Subcutaneous preadipocyte (primary cell): ENCODE measurements around the gene DGKZ. TPM values are rescaled to one million over a fixed set of nuclear protein-coding genes. Genes with fewer than 3 reads are reported as not detected.

Experiments used
- small RNA-seq: library from RNA; depleted of rRNA; stranded (forward); fragments of <200 nt; gene quantifications from one replicate; pipeline ENCODE3, GENCODE V24; 2012
- total RNA-seq: library from RNA; depleted of rRNA; stranded (reverse); fragments of >200 nt; gene quantifications from 2 replicates; pipeline ENCODE4 v1.2.3, GENCODE V29; 2012

The DGKZ gene
- total RNA-seq = 43.4 and 59.2 TPM in 2 replicates

GRCh38 chr11:46346886-46347636 lies at the start of gene DGKZ:
Gene DGKZ, plus strand, starts transcription at chr11:46347463. Its CDS starts 197 bp downstream, at chr11:46347660.

GRCh38 chr11:46381048-46381818 lies 34.0 kb downstream of the DGKZ start, which contains the start of gene MDK:
Gene MDK, plus strand, starts transcription at chr11:46381669. Its CDS starts 389 bp downstream, at chr11:46382058.

GRCh38 chr11:46391578-46392420 lies 44.5 kb downstream of the DGKZ start, which contains the start of gene CHRM4:
Gene CHRM4, minus strand, starts transcription at chr11:46391776. Its CDS starts 5,219 bp downstream, at chr11:46386557.

Small RNAs within 50 kb of the gene (small RNA-seq; reads per million reads assigned to genes)
- gene MIR4688 = not detected

Other genes with a start within 250 kb of the DGKZ start
- gene PHF21A, start 226.0 kb upstream of the DGKZ start, total RNA-seq = 10.7 and 14.5 TPM in 2 replicates
- 14.5 and 15.1 TPM in 2 replicates for gene CREB3L1, start 69.8 kb upstream of the DGKZ start, total RNA-seq
- gene MDK, start 34.2 kb downstream of the DGKZ start, total RNA-seq = 2.5 and 5.1 TPM in 2 replicates
- gene CHRM4, start 44.3 kb downstream of the DGKZ start, total RNA-seq = under 0.01 TPM in 1 of 2 replicates, not detected in the other
- gene AMBRA1, start 246.6 kb downstream of the DGKZ start, total RNA-seq = 23.5 and 26.0 TPM in 2 replicates